ENCODE results near the gene PTPRT. TPM values are rescaled to one million over a fixed set of nuclear protein-coding genes. Genes with fewer than 3 reads are reported as not detected.

Gene PTPRT
- total RNA-seq, 1 experiment from 2014 or later: not detected

- Histone ChIP-seq H3K4me3 (ENCODE audit: low read length) (no peak overlapping the region), H3K27ac (ENCODE audit: low read length) (no peak overlapping the region), H3K27me3 (ENCODE audit: low read length) (no peaks in the 10 kb centered on the region), H2AFZ (ENCODE audit: low read length) (no peak overlapping the region), H3K9me3 (ENCODE audit: low read length) (peaks cover 40% of the 10 kb centered on the region), H3F3A (ENCODE audit: low read length, unreplicated experiment) (no peaks in the 10 kb centered on the region), H3K79me2 (ENCODE audit: low read length) (no peaks in the 10 kb centered on the region), H3K9ac (ENCODE audit: low read length) (no peak overlapping the region), H3K4me1 (ENCODE audit: insufficient read depth, low read length) (no peaks in the 10 kb centered on the region), H4K20me1 (ENCODE audit: low read length) (no peaks in the 10 kb centered on the region), H3K4me2 (ENCODE audit: low read length) (no peak overlapping the region), H3K36me3 (ENCODE audit: low read depth, low read length) (no peaks in the 10 kb centered on the region), H3K9me2 (replicated peaks; ENCODE audit: low read length) (no peaks in the 10 kb centered on the region)
- intact Hi-C loops (cut with micrococcal nuclease): no loop called here
- POLR2A ChIA-PET (ENCODE audit: unreplicated experiment): no interaction called here
- BruUV-seq (replicated peaks): no TSS peak
- CTCF ChIA-PET: no interaction called here
- ATAC-seq (no peak), DNase-seq (no peak)
- no peak for TF ChIP-seq EZH2phosphoT487 (IDR thresholded peaks at IDR 0.05; ENCODE audit: borderline replicate concordance, low read length)
- TF ChIP-seq EZH2 (IDR thresholded peaks at IDR 0.05; ENCODE audit: low read length, unreplicated experiment): no peak
- no peak for TF ChIP-seq CTCF (conservative IDR thresholded peaks at IDR 0.05; ENCODE audit: low read depth, low read length)
These were observed 487.8 kb downstream of the PTPRT start for GRCh38 chr20:42701948-42702347.

- Histone ChIP-seq H3K36me3 (ENCODE audit: low read depth, low read length) (no peaks in the 10 kb centered on the region), H3K9ac (ENCODE audit: low read length) (no peak overlapping the region), H3F3A (ENCODE audit: low read length, unreplicated experiment) (no peaks in the 10 kb centered on the region), H3K79me2 (ENCODE audit: low read length) (no peaks in the 10 kb centered on the region), H4K20me1 (ENCODE audit: low read length) (no peaks in the 10 kb centered on the region), H3K9me2 (replicated peaks; ENCODE audit: low read length) (no peaks in the 10 kb centered on the region), H3K4me2 (ENCODE audit: low read length) (no peak overlapping the region), H3K27ac (ENCODE audit: low read length) (no peak overlapping the region), H3K4me3 (ENCODE audit: low read length) (no peak overlapping the region), H2AFZ (ENCODE audit: low read length) (no peak overlapping the region), H3K4me1 (ENCODE audit: insufficient read depth, low read length) (no peaks in the 10 kb centered on the region), H3K9me3 (ENCODE audit: low read length) (peaks cover 32% of the 10 kb centered on the region), H3K27me3 (ENCODE audit: low read length) (no peaks in the 10 kb centered on the region)
- CTCF ChIA-PET: no interaction called here
- intact Hi-C loops (cut with micrococcal nuclease): no loop called here
- no TSS peak for BruUV-seq (replicated peaks)
- TF ChIP-seq EZH2phosphoT487 (IDR thresholded peaks at IDR 0.05; ENCODE audit: borderline replicate concordance, low read length) (no peak), CTCF (conservative IDR thresholded peaks at IDR 0.05; ENCODE audit: low read depth, low read length) (no peak), EZH2 (IDR thresholded peaks at IDR 0.05; ENCODE audit: low read length, unreplicated experiment) (no peak)
- DNase-seq (no peak), ATAC-seq (no peak)
- POLR2A ChIA-PET (ENCODE audit: unreplicated experiment): no interaction called here
These were observed 489.3 kb downstream of the PTPRT start for GRCh38 chr20:42700372-42700771.

- no peaks in the 10 kb centered on the region for H3K27me3 ChIP-seq (ENCODE audit: low read length)
- H3K4me2 ChIP-seq (ENCODE audit: low read length): no peak overlapping the region
- no peaks in the 10 kb centered on the region for H3K36me3 ChIP-seq (ENCODE audit: low read depth, low read length)
- peaks cover 20% of the 10 kb centered on the region; the same call in 1 of the 2 replicates for H3K9me3 ChIP-seq (ENCODE audit: low read length)
- H3K4me3 ChIP-seq (ENCODE audit: low read length): no peak overlapping the region
- ATAC-seq (no peak), DNase-seq (no peak)
- no peak for TF ChIP-seq EZH2 (IDR thresholded peaks at IDR 0.05; ENCODE audit: low read length, unreplicated experiment)
- TF ChIP-seq CTCF (conservative IDR thresholded peaks at IDR 0.05; ENCODE audit: low read depth, low read length): no peak
- no peak for TF ChIP-seq EZH2phosphoT487 (IDR thresholded peaks at IDR 0.05; ENCODE audit: borderline replicate concordance, low read length)
- no peaks in the 10 kb centered on the region for H3K79me2 ChIP-seq (ENCODE audit: low read length)
- H3F3A ChIP-seq (ENCODE audit: low read length, unreplicated experiment): no peaks in the 10 kb centered on the region
- no peaks in the 10 kb centered on the region for H3K9me2 ChIP-seq (replicated peaks; ENCODE audit: low read length)
- ChIA-PET CTCF (no interaction called here), POLR2A (ENCODE audit: unreplicated experiment) (no interaction called here)
- H4K20me1 ChIP-seq (ENCODE audit: low read length): no peaks in the 10 kb centered on the region
- H2AFZ ChIP-seq (ENCODE audit: low read length): no peak overlapping the region
- no peaks in the 10 kb centered on the region for H3K4me1 ChIP-seq (ENCODE audit: insufficient read depth, low read length)
- no peak overlapping the region for H3K27ac ChIP-seq (ENCODE audit: low read length)
- no TSS peak for BruUV-seq (replicated peaks)
- intact Hi-C loops (cut with micrococcal nuclease): no loop called here
- no peak overlapping the region for H3K9ac ChIP-seq (ENCODE audit: low read length)
These were observed 491.7 kb downstream of the PTPRT start for GRCh38 chr20:42697962-42698361.

All from PC-3 (cell line).